WTC11 (cell line): ENCODE results near the gene BCOR. TPM values are rescaled to one million over a fixed set of nuclear protein-coding genes. Genes with fewer than 3 reads are reported as not detected.

ENCODE experiments used
- ATAC-seq: fragments of 200-7000 bp; cut with Tn5 transposase; 2 replicates; pipeline ENCODE4 v1.10.0; 2021; ENCODE audit warnings: mild to moderate bottlenecking, moderate library complexity
- CTCF ChIA-PET: fragments of 300-600 bp; sonication (Branson Sonifier 250); formaldehyde crosslinking; loops from one replicate; lab custom pipeline; 2021; ENCODE audit warnings: antibody characterized with exemption; lab: Charles Lee
- POLR2A ChIA-PET: fragments of 350-600 bp; sonication (Branson Sonifier 250); formaldehyde crosslinking; loops from one replicate; lab custom pipeline; 2021; ENCODE audit warnings: antibody characterized with exemption; lab: Charles Lee
- DNase-seq: peaks from one replicate; pipeline ENCODE4 v3.0.0; 2021; ENCODE audit warnings: low spot score
- H3K27ac Mint-ChIP-seq: 2 replicates; pipeline ENCODE4 v1.8.0; 2021; ENCODE audit warnings: mixed read lengths
- H3K27me3 Mint-ChIP-seq: 2 replicates; pipeline ENCODE4 v1.8.0; 2021; ENCODE audit warnings: low read depth, mild to moderate bottlenecking, moderate library complexity, mixed read lengths
- H3K36me3 Mint-ChIP-seq: 2 replicates; pipeline ENCODE4 v1.8.0; 2021; ENCODE audit warnings: mixed read lengths
- H3K4me1 Mint-ChIP-seq: 2 replicates; pipeline ENCODE4 v1.8.0; 2022; ENCODE audit warnings: mixed read lengths
- H3K4me3 Mint-ChIP-seq: 2 replicates; pipeline ENCODE4 v1.8.0; 2021; ENCODE audit warnings: mild to moderate bottlenecking, moderate library complexity, mixed read lengths
- H3K9me3 Mint-ChIP-seq: 2 replicates; pipeline ENCODE4 v1.8.0; 2021; ENCODE audit warnings: mixed read lengths
- AFF4 ChIP-seq: sonication (generic); formaldehyde crosslinking; IDR thresholded peaks from 2 replicates; pipeline ENCODE4 v1.8.1; 2023; ENCODE audit warnings: mild to moderate bottlenecking, missing genetic modification reagents, borderline replicate concordance
- AR ChIP-seq: fragments of 250-450 bp; sonication (Bioruptor Pico); IDR thresholded peaks from 2 replicates; pipeline ENCODE4 v1.9.0; 2021; ENCODE audit warnings: mild to moderate bottlenecking
- ATF2 ChIP-seq: sonication (generic); formaldehyde crosslinking; IDR thresholded peaks from 2 replicates; pipeline ENCODE4 v1.8.1; 2022; ENCODE audit warnings: low read depth, missing genetic modification reagents, borderline replicate concordance
- ATF3 ChIP-seq: sonication (generic); formaldehyde crosslinking; conservative IDR thresholded peaks from 2 replicates; pipeline ENCODE4 v1.8.1; 2022; ENCODE audit warnings: mild to moderate bottlenecking, missing genetic modification reagents
- CDX4 ChIP-seq: fragments of 250-450 bp; sonication (Bioruptor Pico); IDR thresholded peaks from 2 replicates; pipeline ENCODE4 v1.9.0; 2021; ENCODE audit warnings: moderate library complexity, mild to moderate bottlenecking, inconsistent platforms, borderline replicate concordance
- ERG ChIP-seq: fragments of 250-450 bp; sonication (Bioruptor Pico); IDR thresholded peaks from 2 replicates; pipeline ENCODE4 v1.8.0; 2021; ENCODE audit warnings: mild to moderate bottlenecking
- ESRRA ChIP-seq: sonication (generic); formaldehyde crosslinking; IDR thresholded peaks from 2 replicates; pipeline ENCODE4 v1.8.1; 2022; ENCODE audit warnings: mild to moderate bottlenecking, missing genetic modification reagents, borderline replicate concordance
- HMGXB4 ChIP-seq: sonication (generic); formaldehyde crosslinking; IDR thresholded peaks from 2 replicates; pipeline ENCODE4 v1.8.1; 2023; ENCODE audit warnings: mild to moderate bottlenecking, moderate library complexity, missing genetic modification reagents
- NR1H2 ChIP-seq: sonication (generic); formaldehyde crosslinking; IDR thresholded peaks from 2 replicates; pipeline ENCODE4 v1.9.0; 2021; ENCODE audit warnings: mild to moderate bottlenecking, moderate library complexity, missing genetic modification reagents
- NR2C2 ChIP-seq: sonication (generic); formaldehyde crosslinking; IDR thresholded peaks from 2 replicates; pipeline ENCODE4 v1.8.0; 2022; ENCODE audit warnings: mild to moderate bottlenecking, missing genetic modification reagents
- TCF7 ChIP-seq: sonication (generic); formaldehyde crosslinking; IDR thresholded peaks from 2 replicates; pipeline ENCODE4 v1.8.0; 2022; ENCODE audit warnings: mild to moderate bottlenecking, low read depth, missing genetic modification reagents, moderate library complexity
- USF2 ChIP-seq: sonication (generic); formaldehyde crosslinking; IDR thresholded peaks from 2 replicates; pipeline ENCODE4 v1.8.1; 2023; ENCODE audit warnings: mild to moderate bottlenecking, missing genetic modification reagents, moderate library complexity
- ZNF423 ChIP-seq: fragments of 250-450 bp; sonication (Bioruptor Pico); IDR thresholded peaks from 2 replicates; pipeline ENCODE4 v2.1.2; 2022; ENCODE audit warnings: mild to moderate bottlenecking, moderate library complexity
- ZNF425 ChIP-seq: fragments of 250-450 bp; sonication (Bioruptor Pico); conservative IDR thresholded peaks from 2 replicates; pipeline ENCODE4 v1.9.0; 2021; ENCODE audit warnings: mild to moderate bottlenecking
- total RNA-seq: library from RNA; stranded (reverse); gene quantifications from 3 replicates; pipeline ENCODE4 v1.2.3, GENCODE V29; 2021

BCOR gene
- total RNA-seq, 1 experiment from 2014 or later = 44.5 TPM

GRCh38 chrX:40140706-40141499 is 43.1 kb upstream of the BCOR start:
- Mint-ChIP-seq H3K9me3 (no peaks in the 10 kb centered on the region), H3K27ac (no peak overlapping the region)
- no peak for TF ChIP-seq TCF7 (CRISPR knock-in tag)
- no peak for TF ChIP-seq USF2
- TF ChIP-seq ERG (CRISPR knock-in tag) = no peak
- no peak for TF ChIP-seq ATF3 (CRISPR knock-in tag)
- TF ChIP-seq, all 79 proteins: peak for 0
- Mint-ChIP-seq H3K4me1 (peaks cover 40% of the 10 kb centered on the region), H3K36me3 (no peaks in the 10 kb centered on the region), H3K4me3 (no peak overlapping the region), H3K27me3 (peaks cover 11% of the 10 kb centered on the region)
- ATAC-seq (peak; percentile 57), DNase-seq (peak; percentile 24)
- ChIA-PET POLR2A (interaction anchor here (1.0 to 1.3 kb wide), 3 partner anchors 11 to 33 kb away, joined by 3 to 4 read pairs (median 3); no protein-coding TSS in a partner anchor), CTCF (interaction anchor here (0.9 to 1.5 kb wide), 5 partner anchors 10 to 34 kb away, joined by 3 to 5 read pairs (median 3); no protein-coding TSS in a partner anchor)

- no peaks in the 10 kb centered on the region for H3K36me3 Mint-ChIP-seq
- ChIA-PET POLR2A (interaction anchor here (0.6 kb wide), 1 partner anchor 19 kb away, joined by 3 read pairs; no protein-coding TSS in a partner anchor), CTCF (no interaction called here)
- no peak overlapping the region for H3K4me3 Mint-ChIP-seq
- no peak overlapping the region for H3K27ac Mint-ChIP-seq
- H3K9me3 Mint-ChIP-seq = no peaks in the 10 kb centered on the region
- DNase-seq (no peak), ATAC-seq (no peak)
- H3K4me1 Mint-ChIP-seq = peaks cover 8% of the 10 kb centered on the region
- H3K27me3 Mint-ChIP-seq = no peaks in the 10 kb centered on the region
- TF ChIP-seq ATF2 (CRISPR knock-in tag) = no peak
- no peak for TF ChIP-seq AFF4
- TF ChIP-seq TCF7 (CRISPR knock-in tag) = no peak
- TF ChIP-seq CDX4 (CRISPR knock-in tag) = no peak
- no peak for TF ChIP-seq ZNF425 (CRISPR knock-in tag)
- TF ChIP-seq USF2 = no peak
- no peak for TF ChIP-seq ESRRA (CRISPR knock-in tag)
- no peak for TF ChIP-seq NR2C2 (CRISPR knock-in tag)
- TF ChIP-seq HMGXB4 (CRISPR knock-in tag) = no peak
- no peak for TF ChIP-seq NR1H2 (CRISPR knock-in tag)
- no peak for TF ChIP-seq AR
- no peak for TF ChIP-seq ZNF423 (CRISPR knock-in tag)
Observed at GRCh38 chrX:40132751-40133150, 35.0 kb upstream of the BCOR start.
